Brain microvascular endothelial cell (primary cell): ENCODE results near the gene CSNK1A1.

Experiments
- DNase-seq: peaks from one replicate; pipeline ENCODE4 v3.0.0-alpha.2; 2020
- H3K27ac ChIP-seq: fragments of 250-450 bp; sonication (Bioruptor Pico); 2 replicates; pipeline ENCODE4 v1.5.1; 2020; ENCODE audit warnings: mild to moderate bottlenecking, moderate library complexity
- H3K27me3 ChIP-seq: fragments of 250-450 bp; sonication (Bioruptor Pico); replicated peaks from 2 replicates; pipeline ENCODE4 v1.5.1; 2020; ENCODE audit warnings: mild to moderate bottlenecking
- H3K36me3 ChIP-seq: fragments of 250-450 bp; sonication (Bioruptor Pico); replicated peaks from 2 replicates; pipeline ENCODE4 v1.5.1; 2020; ENCODE audit warnings: mild to moderate bottlenecking
- H3K4me3 ChIP-seq: 2 replicates; pipeline ENCODE4 v1.5.1; 2011; ENCODE audit warnings: low read depth, mild to moderate bottlenecking, control low read depth, low read length, moderate library complexity
- CTCF ChIP-seq: IDR thresholded peaks from 2 replicates; pipeline ENCODE4 v1.5.1; 2011; ENCODE audit warnings: low read depth, mild to moderate bottlenecking, moderate library complexity, low read length, control low read depth, inconsistent platforms; ENCODE audit errors: missing control alignments
- in situ Hi-C: cut with HindIII; loops from 2 replicates; pipeline ENCODE4 v1.10.0; 2017; ENCODE audit warnings: low sequenced_read_pairs, low pct_ligation_motif_present

CSNK1A1 gene

DNA sequence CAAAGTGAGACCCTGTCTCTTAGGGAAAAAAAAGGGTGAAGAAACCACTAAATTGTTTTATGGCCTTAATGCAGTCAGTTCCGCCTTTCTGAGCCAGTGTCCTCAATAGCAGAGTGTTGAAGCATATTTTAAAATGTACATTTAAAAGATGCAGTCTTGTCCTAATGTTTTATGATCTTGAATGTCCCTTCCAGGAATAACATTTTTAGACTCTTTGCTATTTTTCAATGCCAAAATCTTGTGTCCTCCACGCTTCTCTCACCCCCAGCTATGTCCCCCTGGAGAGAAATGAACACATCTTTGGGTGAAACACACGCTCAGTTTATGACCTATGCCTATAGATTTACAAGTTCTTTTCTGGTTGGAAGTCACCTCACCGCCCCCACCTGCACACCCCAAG is 69.8 kb downstream of the CSNK1A1 start:
- TF ChIP-seq CTCF, result no peak
- in situ Hi-C loops, result no loop called here

DNA sequence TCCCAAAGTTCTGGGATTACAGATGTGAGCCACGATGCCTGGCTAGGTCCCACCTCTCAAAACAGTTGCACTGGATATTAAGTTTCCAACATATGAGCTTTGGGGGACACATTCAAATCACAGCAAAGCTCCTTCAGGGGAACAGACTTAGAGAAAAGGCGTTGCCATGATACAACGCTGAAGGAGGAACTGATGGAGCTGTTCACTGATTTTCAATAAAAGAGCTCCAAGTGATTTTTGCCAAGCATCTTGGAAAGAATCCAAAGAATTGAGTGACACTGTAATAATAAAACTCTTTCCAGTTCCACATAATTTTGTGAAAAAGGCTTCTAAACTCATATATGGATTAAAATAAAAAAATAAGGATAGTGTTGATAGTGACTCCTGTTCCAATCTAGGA is 72.5 kb downstream of the CSNK1A1 start:
- H3K27me3 ChIP-seq, result no peaks in the 10 kb centered on the region

More for the DNA sequence above, 69.8 kb downstream of the CSNK1A1 start:
- no peaks in the 10 kb centered on the region for H3K36me3 ChIP-seq
- H3K27ac ChIP-seq, result no peak overlapping the region
- no peak for DNase-seq
- no peak overlapping the region for H3K4me3 ChIP-seq
- no peaks in the 10 kb centered on the region for H3K27me3 ChIP-seq

DNA sequence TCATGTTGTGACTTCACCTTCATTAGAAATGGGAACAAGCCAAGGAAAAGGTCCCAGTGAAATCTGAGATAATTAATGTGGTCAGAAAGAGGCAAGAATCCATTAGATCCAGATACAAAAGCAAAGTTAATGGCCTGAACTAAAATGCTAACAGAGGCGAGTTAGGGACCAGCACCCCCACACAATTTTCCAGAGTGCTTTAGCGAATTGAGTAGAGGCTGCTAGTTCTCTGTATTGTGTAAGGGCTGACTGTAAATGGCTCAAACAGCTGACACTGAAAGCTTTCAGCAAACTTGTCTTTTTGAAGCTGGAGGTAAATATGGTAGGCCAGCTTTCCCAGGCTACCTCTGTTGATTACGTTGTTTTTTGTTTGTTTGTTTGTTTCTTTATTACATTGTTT is 75.5 kb downstream of the CSNK1A1 start:
- H3K27me3 ChIP-seq, result no peaks in the 10 kb centered on the region
- no peak for TF ChIP-seq CTCF
- in situ Hi-C loops, result no loop called here

More for the DNA sequence above, 72.5 kb downstream of the CSNK1A1 start:
- DNase-seq, result no peak
- in situ Hi-C loops, result no loop called here
- no peaks in the 10 kb centered on the region for H3K36me3 ChIP-seq
- H3K4me3 ChIP-seq, result no peak overlapping the region
- TF ChIP-seq CTCF, result no peak
- no peak overlapping the region for H3K27ac ChIP-seq

GRCh38 chr5:149474198-149474597 is 77.0 kb downstream of the CSNK1A1 start:
- Histone ChIP-seq H3K36me3 (no peaks in the 10 kb centered on the region), H3K4me3 (no peak overlapping the region), H3K27ac (no peak overlapping the region), H3K27me3 (no peaks in the 10 kb centered on the region)
- DNase-seq, result no peak
- in situ Hi-C loops, result no loop called here
- TF ChIP-seq CTCF, result no peak

More for the DNA sequence above, 75.5 kb downstream of the CSNK1A1 start:
- no peak overlapping the region for H3K4me3 ChIP-seq
- H3K27ac ChIP-seq, result no peak overlapping the region
- DNase-seq, result no peak
- no peaks in the 10 kb centered on the region for H3K36me3 ChIP-seq

DNA sequence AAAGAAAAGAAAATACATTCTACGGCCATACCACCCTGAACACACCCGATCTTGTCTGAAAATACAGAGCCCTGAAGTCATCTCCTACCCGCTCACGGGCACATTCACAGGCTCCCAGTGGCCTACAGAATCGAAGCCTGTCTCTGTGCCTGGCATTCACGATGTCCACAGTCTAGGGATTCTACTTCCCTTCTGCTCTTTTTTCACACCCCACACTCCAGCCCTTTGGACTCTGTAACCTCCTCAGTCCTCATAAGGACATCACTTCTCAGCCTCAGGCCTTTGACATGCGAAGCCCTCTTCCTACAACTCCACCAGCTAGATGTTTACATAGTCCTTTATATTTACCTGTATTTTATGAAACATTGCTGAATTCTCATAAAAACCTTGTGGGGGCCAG is 77.8 kb downstream of the CSNK1A1 start:
- TF ChIP-seq CTCF, result no peak
- no peak for DNase-seq
- H3K36me3 ChIP-seq, result no peaks in the 10 kb centered on the region
- no peak overlapping the region for H3K4me3 ChIP-seq
- H3K27ac ChIP-seq, result no peak overlapping the region
- no peaks in the 10 kb centered on the region for H3K27me3 ChIP-seq
- in situ Hi-C loops, result no loop called here

GRCh38 chr5:149472399-149472798 is 78.8 kb downstream of the CSNK1A1 start:
- TF ChIP-seq CTCF, result no peak
- Histone ChIP-seq H3K27me3 (no peaks in the 10 kb centered on the region), H3K4me3 (no peak overlapping the region), H3K27ac (no peak overlapping the region), H3K36me3 (no peaks in the 10 kb centered on the region)
- no peak for DNase-seq
- in situ Hi-C loops, result no loop called here
